Neural cell (in vitro differentiated cells): ENCODE data around the gene FBXO2. TPM values are rescaled to one million over a fixed set of nuclear protein-coding genes. Genes with fewer than 3 reads are reported as not detected.

ENCODE experiments used
- H2AFZ ChIP-seq: fragments of 200-600, 300-800 bp; sonication (generic), shearing (Covaris generic); 2 replicates; pipeline ENCODE4 v1.6.0; 2014; ENCODE audit warnings: low read depth, mild to moderate bottlenecking, antibody characterized with exemption, low read length, moderate library complexity
- H3F3A ChIP-seq: fragments of 200-600 bp; shearing (Covaris generic); 2 replicates; pipeline ENCODE4 v1.6.1; 2016; ENCODE audit warnings: mild to moderate bottlenecking, moderate library complexity, mixed read lengths, antibody characterized with exemption, low read length; ENCODE audit not compliant: insufficient read depth, poor library complexity, severe bottlenecking
- H3K27ac ChIP-seq: fragments of 200-600, 300-800 bp; sonication (generic), shearing (Covaris generic); 2 replicates; pipeline ENCODE4 v1.5.1; 2014; ENCODE audit warnings: mild to moderate bottlenecking, low read length, moderate library complexity
- H3K27me3 ChIP-seq: fragments of 300-800, 200-600 bp; sonication (generic), shearing (Covaris generic); 2 replicates; pipeline ENCODE4 v1.6.0; 2014; ENCODE audit warnings: mild to moderate bottlenecking, low read depth, low read length, moderate library complexity; ENCODE audit not compliant: insufficient read depth
- H3K36me3 ChIP-seq: fragments of 300-800, 200-600 bp; sonication (generic), shearing (Covaris generic); 2 replicates; pipeline ENCODE4 v1.5.1; 2014; ENCODE audit warnings: mild to moderate bottlenecking, antibody characterized with exemption, low read length, moderate library complexity; ENCODE audit not compliant: insufficient read depth
- H3K4me2 ChIP-seq: fragments of 300-800, 200-600 bp; sonication (generic), shearing (Covaris generic); 2 replicates; pipeline ENCODE4 v1.6.0; 2014; ENCODE audit warnings: mild to moderate bottlenecking, low read length
- H3K4me3 ChIP-seq: fragments of 300-800, 200-600 bp; sonication (generic), shearing (Covaris generic); 2 replicates; pipeline ENCODE4 v1.5.1; 2014; ENCODE audit warnings: mild to moderate bottlenecking, low read length, moderate library complexity
- H3K79me2 ChIP-seq: fragments of 200-600 bp; shearing (Covaris generic); replicated peaks from 2 replicates; pipeline ENCODE4 v1.6.0; 2014; ENCODE audit warnings: mild to moderate bottlenecking, low read length, moderate library complexity; ENCODE audit not compliant: insufficient read depth
- H3K9ac ChIP-seq: fragments of 300-800, 200-600 bp; sonication (generic), shearing (Covaris generic); 2 replicates; pipeline ENCODE4 v1.6.1; 2016; ENCODE audit warnings: mild to moderate bottlenecking, low read length, mixed read lengths
- H3K9me2 ChIP-seq: fragments of 200-600 bp; shearing (Covaris generic); 2 replicates; pipeline ENCODE4 v1.6.1; 2016; ENCODE audit warnings: mild to moderate bottlenecking, low read length, mixed read lengths; ENCODE audit not compliant: insufficient read depth
- H3K9me3 ChIP-seq: fragments of 200-600, 300-800 bp; sonication (generic), shearing (Covaris generic); 2 replicates; pipeline ENCODE4 v1.6.1; 2016; ENCODE audit warnings: mild to moderate bottlenecking, mixed run types, low read length, moderate library complexity, mixed read lengths
- H4K20me1 ChIP-seq: fragments of 200-600 bp; shearing (Covaris generic); 2 replicates; pipeline ENCODE4 v1.6.1; 2016; ENCODE audit warnings: mild to moderate bottlenecking, mixed run types; ENCODE audit not compliant: insufficient read depth
- CTCF ChIP-seq: fragments of 450-650 bp; IDR thresholded peaks from 2 replicates; pipeline ENCODE4 v1.5.1; 2014; ENCODE audit warnings: antibody characterized with exemption, mild to moderate bottlenecking, moderate library complexity; ENCODE audit not compliant: poor library complexity, severe bottlenecking
- EP300 ChIP-seq: fragments of 450-650 bp; conservative IDR thresholded peaks from 2 replicates; pipeline ENCODE4 v1.6.1; 2014; ENCODE audit warnings: antibody characterized with exemption, mild to moderate bottlenecking, moderate library complexity; ENCODE audit not compliant: poor library complexity, severe bottlenecking
- EZH2 ChIP-seq: fragments of 200-600, 300-800 bp; shearing (Covaris generic), sonication (generic); IDR thresholded peaks from 2 replicates; pipeline ENCODE4 v1.6.1; 2014; ENCODE audit warnings: antibody characterized with exemption, low read length, borderline replicate concordance, mild to moderate bottlenecking; ENCODE audit not compliant: insufficient read depth, poor library complexity, severe bottlenecking
- MXI1 ChIP-seq: fragments of 450-650 bp; conservative IDR thresholded peaks from 2 replicates; pipeline ENCODE4 v1.6.1; 2014; ENCODE audit warnings: antibody characterized with exemption, mild to moderate bottlenecking; ENCODE audit not compliant: poor library complexity, severe bottlenecking
- POLR2AphosphoS5 ChIP-seq: IDR thresholded peaks from 2 replicates; pipeline ENCODE4 v1.6.1; 2012
- RAD21 ChIP-seq: fragments of 450-650 bp; conservative IDR thresholded peaks from 2 replicates; pipeline ENCODE4 v1.6.1; 2014; ENCODE audit warnings: antibody characterized with exemption, mild to moderate bottlenecking, moderate library complexity
- REST ChIP-seq: IDR thresholded peaks from 2 replicates; pipeline ENCODE4 v1.6.1; 2012; ENCODE audit warnings: borderline replicate concordance
- SMC3 ChIP-seq: fragments of 450-650 bp; conservative IDR thresholded peaks from 2 replicates; pipeline ENCODE4 v1.6.1; 2014; ENCODE audit warnings: antibody characterized with exemption, mild to moderate bottlenecking, moderate library complexity; ENCODE audit not compliant: poor library complexity
- TAF1 ChIP-seq: IDR thresholded peaks from 2 replicates; pipeline ENCODE4 v1.6.1; 2012; ENCODE audit warnings: low read depth
- polyA plus RNA-seq: library from polyadenylated mRNA; depleted of rRNA; stranded (reverse); fragments of >200 nt; gene quantifications from 2 replicates; pipeline ENCODE4 v1.2.3, GENCODE V29; 2014

The FBXO2 gene
- polyA plus RNA-seq, 1 donor from 2014 or later: 16.6 TPM

- Histone ChIP-seq H3F3A (no peaks in the 10 kb centered on the region), H3K79me2 (peaks cover 7% of the 10 kb centered on the region), H3K4me2 (no peak overlapping the region), H4K20me1 (no peaks in the 10 kb centered on the region), H3K4me3 (no peak overlapping the region), H3K9me2 (no peaks in the 10 kb centered on the region), H3K9me3 (no peaks in the 10 kb centered on the region), H3K27ac (no peak overlapping the region), H3K36me3 (no peaks in the 10 kb centered on the region), H2AFZ (no peak overlapping the region), H3K27me3 (no peaks in the 10 kb centered on the region), H3K9ac (no peak overlapping the region)
- TF ChIP-seq RAD21: no peak
- TF ChIP-seq MXI1: no peak
- no peak for TF ChIP-seq EZH2
Measured at GRCh38 chr1:11675325-11675724, 21.1 kb upstream of the FBXO2 start.

- H3K4me3 ChIP-seq: no peak overlapping the region
- H3K36me3 ChIP-seq: no peaks in the 10 kb centered on the region
- no peaks in the 10 kb centered on the region for H3K9me2 ChIP-seq
- no peak overlapping the region for H3K4me2 ChIP-seq
- no peaks in the 10 kb centered on the region for H3K9me3 ChIP-seq
- no peaks in the 10 kb centered on the region for H3K27me3 ChIP-seq
- H3F3A ChIP-seq: no peaks in the 10 kb centered on the region
- H3K27ac ChIP-seq: no peak overlapping the region
- no peaks in the 10 kb centered on the region for H4K20me1 ChIP-seq
- H3K79me2 ChIP-seq: peaks cover 7% of the 10 kb centered on the region
- no peak for TF ChIP-seq TAF1
- no peak for TF ChIP-seq MXI1
- no peak for TF ChIP-seq SMC3
- no peak for TF ChIP-seq CTCF
- TF ChIP-seq POLR2AphosphoS5: no peak
- no peak for TF ChIP-seq RAD21
- TF ChIP-seq REST: no peak
- TF ChIP-seq EP300: no peak
- TF ChIP-seq EZH2: no peak
- H3K9ac ChIP-seq: no peak overlapping the region
- H2AFZ ChIP-seq: no peak overlapping the region
Measured at GRCh38 chr1:11674488-11674887, 20.3 kb upstream of the FBXO2 start.
